Breast epithelium (tissue), 3 donors: ENCODE results near the gene FERMT3.

Experiments
- CTCF ChIP-seq, 3 donors: fragments of 450-650 bp; IDR thresholded peaks; one replicate each; pipeline ENCODE4 v1.5.1; 2016 to 2017; ENCODE audit warnings: antibody characterized with exemption in 3 of 3, mild to moderate bottlenecking in 3 of 3, moderate library complexity in 3 of 3
- POLR2AphosphoS5 ChIP-seq, 3 donors: sonication (generic); formaldehyde crosslinking; IDR thresholded peaks; one replicate each; pipeline ENCODE4 v1.6.1; 2017; ENCODE audit warnings: antibody characterized with exemption in 3 of 3

- TF ChIP-seq CTCF (IDR thresholded peaks at IDR 0.05) (no peak), POLR2AphosphoS5 (IDR thresholded peaks at IDR 0.05) (no peak)
Measured at GRCh38 chr11:64227405-64227956, 21.0 kb downstream of the FERMT3 start.
